Measurements from ENCODE around the gene SLC16A10.
"Not testable (repeated sequence)": the region's sequence is repeated elsewhere in the genome, so short reads cannot be mapped to it uniquely, and the experiment has no call there.

Gene SLC16A10

DNA sequence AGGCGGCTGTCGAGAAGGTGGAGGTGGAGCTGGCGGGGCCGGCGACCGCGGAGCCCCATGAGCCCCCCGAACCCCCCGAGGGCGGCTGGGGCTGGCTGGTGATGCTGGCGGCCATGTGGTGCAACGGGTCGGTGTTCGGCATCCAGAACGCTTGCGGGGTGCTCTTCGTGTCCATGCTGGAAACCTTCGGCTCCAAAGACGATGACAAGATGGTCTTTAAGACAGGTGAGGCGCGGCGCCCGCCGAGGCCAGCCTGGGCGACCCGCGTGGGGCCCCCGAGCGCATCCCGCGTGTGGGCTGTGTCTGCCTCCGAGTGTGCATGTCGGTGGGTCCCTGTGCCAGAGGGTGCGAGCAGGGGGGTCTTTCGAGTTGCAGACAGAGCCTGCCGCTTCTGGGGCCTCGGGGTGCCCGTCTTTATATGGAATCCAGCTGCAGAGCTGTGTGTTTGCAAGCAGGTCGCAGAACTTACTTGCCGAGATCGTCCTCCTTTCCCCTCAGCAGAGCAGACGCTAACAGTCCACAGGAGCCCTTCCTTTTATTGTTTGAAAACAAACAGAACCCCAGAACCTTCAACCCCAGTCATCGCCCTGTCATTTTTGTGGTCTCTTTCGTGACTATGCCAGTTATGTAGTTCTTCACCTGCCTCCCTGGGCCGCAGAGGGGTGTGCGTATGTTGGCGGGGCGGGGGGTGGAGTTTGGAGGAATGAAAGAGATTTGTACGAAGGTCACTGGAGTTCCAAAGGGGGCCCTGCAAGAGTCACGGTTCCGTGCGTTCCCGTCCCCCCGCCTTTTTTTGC lies 766 bp downstream of the SLC16A10 start:
- DNase-seq: no peak

DNA sequence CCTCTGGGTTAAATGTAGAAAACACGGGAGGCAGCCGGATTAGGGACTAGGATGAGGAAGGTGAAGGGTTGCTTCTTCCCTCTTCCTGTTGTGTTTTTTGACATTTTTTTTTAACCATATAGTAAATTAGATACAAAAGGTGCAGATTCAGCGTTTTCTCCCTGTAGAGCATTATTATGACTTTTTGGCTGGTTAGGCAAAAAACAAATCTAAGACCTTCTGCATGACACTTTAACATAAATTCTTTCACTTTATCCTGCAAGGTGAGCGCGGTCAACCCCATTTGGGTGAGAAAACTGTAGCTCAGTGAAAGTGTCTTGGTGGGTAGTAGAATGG lies 1.3 kb downstream of the SLC16A10 start:
- DNase-seq: no peak

DNA sequence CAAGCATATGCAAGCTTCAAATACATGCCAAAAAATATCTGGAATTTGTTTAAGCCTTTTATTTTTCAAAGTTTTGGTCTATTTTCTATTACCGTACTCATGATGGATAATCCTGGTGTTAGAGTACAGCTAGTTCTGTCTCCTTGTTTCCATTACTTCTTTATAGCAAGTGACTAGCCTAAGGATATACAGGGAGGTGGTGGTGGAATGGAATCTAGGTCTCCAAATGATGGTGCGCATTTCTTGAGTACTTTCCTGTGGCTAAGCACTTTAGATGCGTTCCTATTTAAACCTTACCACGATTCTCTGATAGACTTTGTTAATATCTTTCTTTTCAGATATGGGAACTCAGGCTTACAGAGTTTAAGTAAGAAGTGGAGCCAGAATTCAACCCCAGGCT lies 3.5 kb downstream of the SLC16A10 start:
- no peak for DNase-seq

DNA sequence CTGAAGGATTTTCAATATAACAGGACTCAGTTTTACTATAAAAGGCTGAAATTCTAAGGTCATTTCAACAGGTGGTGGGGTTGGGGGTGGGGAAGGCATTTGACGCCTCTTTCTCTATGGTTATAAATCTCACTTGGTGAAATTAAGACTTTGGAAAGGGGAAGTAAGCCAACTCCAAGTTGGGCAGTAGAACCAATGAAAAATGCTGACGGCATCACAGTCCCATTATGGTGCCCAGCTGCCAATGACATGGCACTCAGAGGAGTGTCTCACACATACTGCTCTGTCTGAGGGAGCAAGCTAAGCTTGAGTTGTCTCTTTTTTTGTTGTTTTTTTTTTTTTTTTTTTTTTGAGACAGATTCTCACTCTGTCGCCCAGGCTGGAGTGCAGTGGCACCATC lies 4.7 kb downstream of the SLC16A10 start:
- no peak for DNase-seq

DNA sequence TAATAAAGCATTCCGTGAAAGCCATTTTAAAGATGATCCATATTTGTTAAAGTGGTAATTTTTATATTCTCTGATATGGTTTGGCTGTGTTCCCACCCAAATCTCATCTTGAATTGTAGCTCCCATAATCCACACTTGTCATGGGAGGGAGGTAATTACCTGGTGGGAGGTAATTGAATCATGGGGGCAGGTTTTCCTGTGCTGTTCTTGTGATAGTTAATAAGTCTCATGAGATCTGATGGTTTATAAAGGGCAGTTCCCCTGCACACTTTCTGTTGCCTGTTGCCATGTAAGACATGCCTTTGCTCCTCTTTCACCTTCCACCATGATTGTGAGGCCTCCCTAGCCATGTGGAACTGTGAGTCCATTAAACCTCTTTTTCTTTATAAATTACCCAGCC lies 8.2 kb downstream of the SLC16A10 start:
- not testable (repeated sequence) for DNase-seq

DNA sequence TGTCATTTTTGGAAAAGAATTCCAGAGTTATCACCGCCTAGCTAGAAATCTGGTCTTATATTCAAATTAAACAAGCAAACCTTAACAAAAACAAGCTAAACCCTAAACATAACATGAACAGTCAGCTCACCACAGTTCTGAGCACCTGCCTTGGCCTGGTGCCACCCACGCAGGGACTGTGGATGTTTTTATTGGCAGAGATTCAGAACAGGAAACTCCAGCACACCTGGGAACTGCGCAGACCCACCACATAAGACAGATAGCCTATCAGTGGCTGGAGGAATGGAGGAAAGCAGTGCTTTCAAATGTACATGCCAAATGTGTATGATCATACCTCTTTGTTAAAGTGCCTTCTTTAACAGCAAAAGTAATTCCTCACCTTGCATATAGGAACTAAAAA lies 8.9 kb downstream of the SLC16A10 start:
- DNase-seq: peak; percentile 57

DNA sequence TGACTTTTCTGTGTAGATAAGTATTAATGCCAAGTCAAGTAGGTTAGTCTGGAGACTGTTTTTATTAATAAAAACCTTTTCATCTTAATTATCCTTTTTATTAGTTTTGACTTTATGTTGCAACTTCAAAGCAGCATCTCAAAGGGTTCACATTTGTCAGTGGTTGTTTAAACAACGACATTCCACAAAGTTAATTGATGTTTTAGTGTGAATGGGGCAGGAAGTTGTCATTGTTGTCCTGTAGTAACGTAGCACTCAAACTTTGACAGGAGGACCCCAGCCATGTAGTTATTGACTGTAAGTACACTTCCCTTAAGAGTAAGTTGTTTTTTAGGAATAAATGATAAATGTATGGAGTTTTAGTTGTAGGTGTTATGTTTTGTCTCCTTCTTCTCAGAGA lies 11.3 kb downstream of the SLC16A10 start:
- no peak for DNase-seq

DNA sequence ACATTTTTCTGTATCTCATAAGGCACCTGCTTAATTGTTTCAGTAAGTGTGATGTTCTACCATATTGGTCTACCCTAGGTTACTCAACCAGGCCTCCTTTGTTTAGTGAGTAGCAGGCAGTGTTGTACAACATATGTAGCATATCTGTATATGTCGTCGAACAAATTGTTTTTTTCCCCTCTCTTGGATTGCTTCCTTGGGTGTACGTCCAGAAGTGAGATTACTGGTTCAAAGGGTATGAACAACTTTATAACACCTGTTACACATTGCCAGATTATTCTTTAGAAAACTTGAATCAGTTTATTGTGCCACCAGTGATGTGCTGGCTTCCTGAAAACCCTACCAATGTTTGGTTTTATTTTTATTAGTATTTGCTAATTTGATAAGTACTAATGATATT lies 14.7 kb downstream of the SLC16A10 start:
- DNase-seq: no peak

DNA sequence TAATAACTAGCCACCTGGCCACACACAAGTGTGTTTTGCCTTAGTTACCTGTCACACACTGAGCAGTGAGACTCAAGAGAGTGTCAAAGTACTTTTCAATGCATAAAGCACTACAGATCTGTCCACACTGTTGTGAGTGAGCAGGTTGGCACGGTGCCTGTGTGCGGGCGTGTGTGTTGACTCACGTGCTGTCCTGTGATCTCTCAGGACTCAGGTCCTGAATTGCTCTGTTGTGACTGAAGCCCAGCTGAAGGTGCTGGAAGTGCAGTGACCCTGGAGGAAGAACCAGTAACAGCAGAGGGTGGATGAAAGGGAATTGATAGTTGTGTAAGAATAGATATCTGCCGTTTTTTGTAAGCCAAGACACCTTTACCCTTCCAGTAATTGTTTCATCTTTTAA lies 18.3 kb downstream of the SLC16A10 start:
- no peak for DNase-seq

DNA sequence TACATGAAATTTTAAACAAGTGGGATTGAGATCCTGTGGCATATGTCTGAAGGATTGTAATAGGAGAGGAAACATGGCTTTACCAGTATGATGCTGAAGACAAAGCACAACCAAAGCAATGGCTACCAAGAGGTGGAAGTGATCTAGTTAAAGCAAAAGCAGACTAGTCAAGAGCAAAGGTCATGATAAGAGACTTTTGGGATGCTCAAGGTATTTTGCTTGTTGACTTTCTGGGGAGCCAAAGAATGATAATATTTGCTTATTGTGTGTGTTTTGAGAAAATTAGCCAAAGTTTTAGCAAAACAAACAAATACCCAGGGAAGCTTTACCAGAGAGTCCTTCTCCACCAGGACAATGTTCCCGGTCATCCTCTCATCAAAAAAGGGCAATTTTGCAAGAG lies 20.3 kb downstream of the SLC16A10 start:
- no peak for DNase-seq

DNA sequence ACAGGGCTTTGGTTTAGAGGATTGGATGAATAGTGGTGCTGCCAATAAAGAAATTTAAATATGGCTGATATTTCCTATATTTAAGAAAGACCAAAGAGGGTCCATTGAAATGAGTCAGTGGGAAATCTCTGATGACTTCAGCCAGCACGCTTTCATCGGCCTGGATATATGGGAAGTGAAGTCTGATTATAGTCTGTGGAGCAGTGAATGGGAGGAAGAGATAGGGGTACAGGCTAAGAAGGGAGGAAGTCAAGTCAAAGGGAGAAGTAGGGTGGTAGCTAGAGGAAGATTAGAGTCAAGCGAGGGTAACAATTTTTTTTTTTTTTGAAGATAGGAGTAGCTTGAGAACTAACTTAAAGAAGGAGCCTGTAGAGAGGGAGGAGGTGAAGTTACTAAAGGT lies 22.7 kb downstream of the SLC16A10 start:
- no peak for DNase-seq

DNA sequence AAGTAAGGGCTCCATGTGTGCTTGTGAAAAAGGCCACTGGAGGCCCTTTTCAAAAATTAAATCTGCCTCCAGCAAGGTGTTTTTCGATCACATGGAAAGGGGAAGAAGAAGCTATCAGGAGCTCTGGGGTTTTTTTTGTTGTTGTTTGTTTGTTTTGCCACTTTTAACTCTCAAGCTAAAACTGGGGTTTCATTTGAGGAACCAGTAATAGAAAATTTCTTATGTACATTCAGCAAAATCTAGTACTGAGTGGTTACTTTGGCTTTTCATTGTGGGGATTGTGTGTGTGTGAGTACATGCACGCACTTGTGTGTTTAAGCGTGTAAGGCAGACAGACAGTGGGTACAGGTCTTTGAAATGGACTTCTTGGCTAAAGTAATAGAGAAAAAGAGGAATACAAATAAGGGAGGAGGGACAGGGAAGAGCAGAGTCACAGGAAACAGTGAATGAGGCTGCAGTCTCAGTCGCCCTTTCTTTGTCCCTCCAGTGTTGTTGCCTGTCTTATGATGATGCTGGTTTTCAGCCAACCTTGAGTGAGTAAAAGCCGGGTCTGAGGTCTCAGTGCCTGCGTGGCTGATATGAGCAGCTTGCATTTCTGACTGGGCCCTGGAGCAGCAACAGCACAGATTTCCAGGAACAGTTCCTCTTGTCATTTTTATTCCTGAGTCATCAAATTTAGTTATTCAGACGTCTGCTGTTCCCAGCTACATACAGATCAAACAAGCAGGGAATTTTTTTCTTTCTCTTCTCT lies 26.2 kb downstream of the SLC16A10 start:
- no peak for DNase-seq

DNA sequence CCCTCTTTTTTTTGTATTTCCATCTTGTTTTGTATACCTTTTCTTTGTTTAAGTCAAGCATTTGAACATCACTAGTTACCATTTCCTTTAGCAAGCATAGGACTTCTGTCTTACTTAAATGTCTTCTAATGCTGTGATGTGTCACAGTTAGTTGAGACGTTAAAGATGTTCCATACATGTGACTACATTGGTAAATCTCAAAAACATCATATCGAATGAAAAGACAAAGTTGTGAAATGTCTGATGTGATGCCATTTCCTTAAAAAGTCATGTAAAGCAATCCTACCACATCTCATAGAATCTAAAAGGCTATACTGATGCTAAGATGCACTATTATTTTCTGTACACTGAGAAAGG lies 26.8 kb downstream of the SLC16A10 start:
- no peak for DNase-seq

DNA sequence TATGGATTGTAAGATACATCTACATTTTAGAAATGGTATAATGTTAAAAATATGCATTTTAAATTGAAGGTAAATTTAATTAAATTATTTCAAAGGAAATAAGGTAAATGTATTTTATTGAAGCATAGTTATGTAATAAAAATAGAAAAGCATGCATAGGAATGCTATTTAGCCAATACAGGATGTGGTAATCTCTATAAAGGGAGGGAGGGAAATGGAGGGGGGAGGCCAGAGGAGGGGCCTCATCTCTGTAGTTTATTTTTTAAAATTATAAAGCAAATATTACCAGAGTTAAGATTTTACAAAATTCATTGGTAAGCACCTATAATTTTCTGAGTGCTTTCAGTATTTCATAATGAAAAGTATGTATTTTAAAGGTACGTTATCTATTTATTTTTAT lies 27.2 kb downstream of the SLC16A10 start:
- no peak for DNase-seq

DNA sequence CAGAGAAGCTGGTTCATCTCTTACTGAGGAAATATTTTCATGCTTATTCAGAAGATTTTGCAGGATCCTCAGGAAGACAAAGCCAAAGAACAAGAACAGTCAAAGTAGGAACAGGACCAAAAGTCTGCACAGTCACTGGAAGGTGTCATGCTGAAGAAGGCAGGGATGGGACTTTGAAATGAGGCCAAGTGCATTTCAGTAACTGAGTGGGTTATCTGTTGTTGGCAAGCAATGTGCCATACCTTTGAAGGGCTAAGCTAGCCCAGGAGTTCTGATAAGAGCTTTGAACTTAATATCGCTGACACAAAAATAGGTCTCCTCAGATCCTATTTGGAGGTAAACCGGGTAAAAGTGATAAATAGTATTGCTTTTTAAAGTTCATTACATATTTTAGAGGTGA lies 31.5 kb downstream of the SLC16A10 start:
- DNase-seq: no peak

DNA sequence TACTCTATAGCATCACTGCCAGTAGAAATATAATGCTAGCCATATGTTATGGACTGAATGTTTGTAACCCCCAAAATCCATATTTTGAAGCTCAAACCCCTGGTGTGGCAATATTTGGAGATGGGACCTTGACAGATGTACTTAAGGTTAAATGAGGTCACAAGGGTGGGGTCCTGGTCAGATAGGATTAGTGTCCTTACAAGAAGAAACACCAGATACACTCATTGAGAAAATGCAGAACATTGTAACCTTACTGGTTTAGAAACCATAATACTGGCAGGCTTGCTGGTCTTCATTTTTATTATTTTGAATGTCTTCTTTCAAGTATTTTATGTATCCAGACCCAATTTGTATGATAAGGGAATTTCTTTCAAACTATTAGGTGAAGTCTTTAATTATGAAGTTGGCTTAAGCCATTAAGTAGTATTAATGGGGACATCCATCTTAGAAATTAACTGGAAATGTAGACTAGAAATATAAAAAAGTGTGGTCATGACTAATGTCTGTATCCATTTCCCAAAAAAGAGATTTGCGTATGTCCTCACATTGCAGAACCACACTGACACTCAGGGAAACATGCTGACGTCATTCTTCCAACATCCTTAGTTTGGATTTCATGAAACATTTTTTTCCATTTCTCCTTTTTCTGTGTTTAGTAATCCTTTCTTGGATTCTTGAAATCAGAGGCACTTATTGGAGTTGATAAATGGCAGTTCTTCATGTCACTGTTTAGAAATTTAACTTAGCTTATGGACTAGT lies 32.4 kb downstream of the SLC16A10 start:
- no peak for DNase-seq

DNA sequence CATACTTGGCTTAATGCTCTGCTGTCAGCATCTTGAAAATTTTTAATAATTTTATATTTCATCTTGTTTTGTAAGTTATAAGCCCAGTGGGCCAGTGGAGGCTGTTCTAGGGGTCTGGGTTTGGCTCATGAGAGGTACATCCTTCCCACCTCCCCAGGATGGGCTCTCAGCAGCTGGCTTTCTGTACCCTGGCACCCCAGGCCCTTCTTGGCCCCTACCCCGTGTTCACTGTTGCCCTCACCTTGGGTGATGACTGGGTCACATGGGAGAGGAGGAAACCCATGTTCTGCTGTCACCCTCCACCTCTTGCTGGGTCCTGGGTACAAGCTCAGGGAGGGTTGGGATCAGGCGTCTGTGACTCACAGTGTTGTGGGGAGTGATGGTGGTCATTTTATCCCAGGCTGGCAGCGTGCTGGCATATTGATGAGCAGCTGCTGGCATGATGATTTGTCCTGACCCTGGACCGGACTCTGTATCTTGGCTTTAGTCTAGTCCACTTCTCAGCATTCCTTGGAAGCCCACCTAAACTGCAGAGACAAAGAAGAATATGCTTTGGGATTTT lies 34.6 kb downstream of the SLC16A10 start:
- no peak for DNase-seq

DNA sequence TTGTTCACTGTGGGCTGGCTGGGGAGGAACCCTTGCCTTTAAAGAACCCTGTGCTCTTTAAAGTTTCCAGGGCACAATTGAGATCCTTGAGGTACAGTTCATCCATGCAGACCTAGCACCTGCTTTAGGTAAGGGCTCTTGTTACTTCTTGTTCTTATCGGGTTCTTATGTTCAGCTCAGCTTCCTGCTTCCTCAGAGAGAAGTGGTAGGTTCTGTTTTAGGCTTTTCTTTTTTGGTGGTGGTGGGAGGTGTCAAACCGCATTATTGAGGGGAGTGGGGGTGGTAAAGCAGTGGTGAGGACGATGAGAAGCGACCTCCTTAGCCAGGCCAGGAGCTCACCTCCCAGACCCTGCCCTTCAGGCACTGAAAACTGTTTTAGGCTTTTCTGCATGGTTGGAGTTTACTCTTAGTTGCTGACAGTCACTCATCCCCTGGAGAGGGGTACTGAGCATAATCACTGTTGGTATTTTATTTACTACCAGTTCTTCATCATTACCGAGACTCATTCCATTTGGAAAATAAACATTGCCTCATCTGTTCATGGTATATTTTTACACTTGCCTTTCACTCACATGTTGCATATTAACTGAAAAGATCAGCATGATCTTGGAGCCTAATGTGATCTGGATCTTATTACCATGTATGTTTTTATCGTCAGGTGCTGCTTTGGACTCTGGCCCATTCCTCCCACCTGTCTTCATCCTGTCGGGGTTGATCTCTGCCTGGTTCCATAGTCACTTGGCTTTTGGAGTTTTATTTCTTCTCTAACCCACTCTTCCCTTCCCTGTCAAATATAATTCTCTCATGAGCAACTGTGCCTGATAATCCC lies 35.4 kb downstream of the SLC16A10 start:
- DNase-seq: no peak

DNA sequence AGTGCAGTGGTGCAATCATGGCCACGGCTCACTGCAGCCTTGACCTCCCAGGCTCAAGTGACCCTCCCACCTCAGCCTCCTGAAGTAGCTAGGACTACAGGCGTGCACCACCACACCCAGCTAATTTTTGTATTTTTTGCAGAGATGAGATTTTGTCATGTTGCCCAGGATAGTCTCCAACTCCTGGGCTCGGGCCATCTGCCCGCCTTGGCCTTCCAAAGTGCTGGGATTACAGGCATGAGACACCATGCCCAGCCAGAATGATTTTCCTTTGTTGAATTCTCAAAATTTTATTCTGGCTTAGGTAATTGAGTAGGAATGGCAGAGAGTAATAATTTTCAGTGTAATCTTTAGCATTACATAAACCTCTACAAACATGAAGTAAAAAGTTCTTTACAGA lies 37.1 kb downstream of the SLC16A10 start:
- DNase-seq: no peak

DNA sequence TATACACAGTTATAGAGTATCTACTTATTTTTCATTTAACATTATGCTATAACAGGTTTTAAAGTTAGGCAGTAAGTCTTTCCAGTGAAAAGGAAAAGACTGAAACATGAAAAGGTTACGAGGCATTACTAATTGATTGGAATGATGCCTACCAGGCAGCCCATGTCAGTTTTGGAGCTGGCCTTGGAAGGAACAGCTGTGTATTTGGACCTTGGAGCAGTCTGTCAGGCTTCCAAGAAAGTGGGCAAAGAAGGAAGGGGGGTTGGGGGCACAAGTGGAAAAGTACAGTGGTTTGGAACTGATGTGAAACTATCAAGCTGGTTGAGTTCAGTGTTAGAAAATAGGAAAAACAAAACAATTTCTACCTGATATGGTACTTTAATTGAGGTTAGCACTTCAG lies 41.7 kb downstream of the SLC16A10 start:
- no peak for DNase-seq

DNA sequence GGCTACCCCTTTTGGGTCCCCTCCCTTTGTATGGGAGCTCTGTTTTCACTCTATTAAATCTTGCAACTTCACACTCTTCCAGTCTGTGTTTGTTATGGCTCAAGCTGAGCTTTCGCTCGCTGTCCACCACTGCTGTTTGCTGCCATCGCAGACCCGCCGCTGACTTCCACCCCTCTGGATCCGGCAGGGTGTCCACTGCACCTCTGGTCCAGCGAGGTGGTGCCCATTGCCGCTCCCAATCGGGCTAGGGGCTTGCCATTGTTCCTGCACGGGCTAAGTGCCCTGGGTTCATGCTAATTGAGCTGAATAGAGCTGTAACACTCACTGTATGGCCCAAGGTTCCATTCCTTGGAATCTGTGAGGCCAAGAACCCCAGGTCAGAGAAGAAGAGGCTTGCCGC lies 43.7 kb downstream of the SLC16A10 start:
- DNase-seq: not testable (repeated sequence)

DNA sequence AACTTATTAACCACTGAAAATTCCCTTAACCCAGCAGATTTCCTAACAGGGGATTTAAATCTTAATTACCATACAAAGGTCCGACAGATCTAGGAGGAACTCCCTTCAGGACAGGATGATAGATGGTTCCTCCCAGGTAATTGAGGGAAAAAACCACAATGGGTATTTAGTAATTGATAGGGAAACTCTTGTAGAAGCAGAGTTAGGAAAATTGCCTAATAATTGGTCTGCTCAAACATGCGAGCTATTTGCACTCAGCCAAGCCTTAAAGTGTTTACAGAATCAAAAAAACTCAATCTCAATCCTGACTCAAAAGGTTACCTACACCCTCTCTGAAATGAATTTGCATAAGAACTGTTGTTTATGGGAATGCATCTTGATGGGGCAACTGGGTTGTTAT lies 45.4 kb downstream of the SLC16A10 start:
- not testable (repeated sequence) for DNase-seq

All from NCI-H1436 (cell line).